HEK293T (cell line): ENCODE measurements around the gene CLK3.
A peak's percentile ranks its signal among the peaks of the same experiment; 100 is the strongest.

Experiments used
- CTCF ChIA-PET: fragments of 350-600 bp; formaldehyde crosslinking; extraction: SDS; loops from one replicate; lab custom pipeline; 2021; ENCODE audit warnings: antibody characterized with exemption, inconsistent platforms; lab: Yijun Ruan, JAX
- POLR2A ChIA-PET: fragments of 350-600 bp; formaldehyde crosslinking; extraction: SDS; loops from one replicate; lab custom pipeline; 2020; ENCODE audit warnings: antibody characterized with exemption, inconsistent platforms; lab: Yijun Ruan, JAX
- DNase-seq: peaks from one replicate; pipeline ENCODE4 v3.0.0; 2012; ENCODE audit warnings: mixed read lengths; ENCODE audit errors: extremely low spot score
- ARNT ChIP-seq: fragments of 450-650 bp; IDR thresholded peaks from 2 replicates; pipeline ENCODE4 v1.6.1; 2017; ENCODE audit warnings: mild to moderate bottlenecking
- BHLHE40 ChIP-seq: fragments of 450-650 bp; IDR thresholded peaks from 2 replicates; pipeline ENCODE4 v1.6.1; 2016; ENCODE audit warnings: mild to moderate bottlenecking, moderate library complexity, borderline replicate concordance
- CTBP1 ChIP-seq: fragments of 450-650 bp; IDR thresholded peaks from 2 replicates; pipeline ENCODE4 v1.6.1; 2016; ENCODE audit warnings: borderline replicate concordance
- ELF4 ChIP-seq: fragments of 450-650 bp; IDR thresholded peaks from 2 replicates; pipeline ENCODE4 v1.6.1; 2017; ENCODE audit warnings: antibody characterized with exemption
- FOXA1 ChIP-seq: fragments of 450-650 bp; IDR thresholded peaks from 2 replicates; pipeline ENCODE4 v1.6.1; 2016; ENCODE audit warnings: mild to moderate bottlenecking
- FOXK2 ChIP-seq: fragments of 450-650 bp; IDR thresholded peaks from 2 replicates; pipeline ENCODE4 v1.6.1; 2016; ENCODE audit warnings: mild to moderate bottlenecking
- FOXM1 ChIP-seq: fragments of 450-650 bp; IDR thresholded peaks from 2 replicates; pipeline ENCODE4 v1.6.1; 2017; ENCODE audit warnings: mild to moderate bottlenecking, borderline replicate concordance
- HDGF ChIP-seq: fragments of 450-650 bp; IDR thresholded peaks from 2 replicates; pipeline ENCODE4 v1.6.1; 2017; ENCODE audit warnings: antibody characterized with exemption, borderline replicate concordance
- L3MBTL2 ChIP-seq: fragments of 450-650 bp; conservative IDR thresholded peaks from 2 replicates; pipeline ENCODE4 v1.6.1; 2016; ENCODE audit warnings: mild to moderate bottlenecking
- LEF1 ChIP-seq: fragments of 450-650 bp; IDR thresholded peaks from 2 replicates; pipeline ENCODE4 v1.6.1; 2017; ENCODE audit warnings: mild to moderate bottlenecking, borderline replicate concordance
- NFRKB ChIP-seq: fragments of 450-650 bp; IDR thresholded peaks from 2 replicates; pipeline ENCODE4 v1.6.1; 2016; ENCODE audit warnings: mild to moderate bottlenecking, moderate library complexity
- PKNOX1 ChIP-seq: fragments of 450-650 bp; IDR thresholded peaks from 2 replicates; pipeline ENCODE4 v1.6.1; 2016
- SP1 ChIP-seq: fragments of 450-650 bp; IDR thresholded peaks from 2 replicates; pipeline ENCODE4 v1.6.1; 2017
- SUZ12 ChIP-seq: fragments of 450-650 bp; IDR thresholded peaks from 2 replicates; pipeline ENCODE4 v1.6.1; 2016; ENCODE audit warnings: mild to moderate bottlenecking
- TARDBP ChIP-seq: fragments of 450-650 bp; IDR thresholded peaks from 2 replicates; pipeline ENCODE4 v1.6.1; 2016
- ZNF384 ChIP-seq: fragments of 450-650 bp; IDR thresholded peaks from 2 replicates; pipeline ENCODE4 v1.6.1; 2016

The CLK3 gene

GRCh38 chr15:74615508-74616365 lies at the start of gene CLK3:
Gene CLK3 (plus strand): TSS chr15:74615836. CDS start chr15:74619197, 3,361 bp downstream.
- POLR2A ChIA-PET, result interaction anchor here (0.8 to 7.6 kb wide), 14 partner anchors 9 to 230 kb away, joined by 3 to 70 read pairs (median 5); partner anchors contain the start of genes ARID3B, EDC3 and UBL7
- CTCF ChIA-PET, result interaction anchor here (1.1 to 4.8 kb wide), 2 partner anchors 16 to 169 kb away, joined by 4 to 26 read pairs; no protein-coding TSS in a partner anchor
- no peak for TF ChIP-seq FOXM1
- TF ChIP-seq BHLHE40, result no peak
- 0 out of 2 replicates have a peak, but pooled peaks have one; percentile 60 for TF ChIP-seq HDGF
- TF ChIP-seq LEF1, result peak; percentile 35; the same call in 1 of the 2 replicates
- TF ChIP-seq CTBP1, result no peak
- TF ChIP-seq ELF4, result peak; percentile 54
- no peak for TF ChIP-seq ZNF384
- TF ChIP-seq SUZ12, result no peak
- no peak for TF ChIP-seq FOXK2
- TF ChIP-seq NFRKB, result no peak
- TF ChIP-seq FOXA1, result no peak
- no peak for TF ChIP-seq SP1
- TF ChIP-seq PKNOX1, result no peak
- TF ChIP-seq TARDBP, result no peak
- TF ChIP-seq ARNT, result peak; percentile 66
- no peak for TF ChIP-seq L3MBTL2
- DNase-seq, result peak; percentile 98

GRCh38 chr15:74568594-74568993 lies 47.0 kb upstream of the CLK3 start:
- CTCF ChIA-PET, result interaction anchor here (0.7 to 1.6 kb wide), 2 partner anchors 33 to 64 kb away, joined by 3 read pairs; no protein-coding TSS in a partner anchor
- POLR2A ChIA-PET, result interaction anchor here (1.2 kb wide), 1 partner anchor 9 kb away, joined by 3 read pairs; no protein-coding TSS in a partner anchor

GRCh38 chr15:74569731-74570070 lies 45.9 kb upstream of the CLK3 start:
- ChIA-PET POLR2A (no interaction called here), CTCF (no interaction called here)
- DNase-seq, result no peak
- TF ChIP-seq SP1, result no peak
- no peak for TF ChIP-seq HDGF
- no peak for TF ChIP-seq ARNT
- TF ChIP-seq ELF4, result no peak
- TF ChIP-seq FOXA1, result no peak
- no peak for TF ChIP-seq SUZ12
- TF ChIP-seq NFRKB, result no peak
- TF ChIP-seq BHLHE40, result no peak
- no peak for TF ChIP-seq FOXK2
- no peak for TF ChIP-seq TARDBP
- no peak for TF ChIP-seq LEF1
- TF ChIP-seq FOXM1, result no peak
- no peak for TF ChIP-seq L3MBTL2
- TF ChIP-seq CTBP1, result no peak
- no peak for TF ChIP-seq PKNOX1

More at GRCh38 chr15:74568594-74568993, 47.0 kb upstream of the CLK3 start:
- TF ChIP-seq L3MBTL2 (no peak), FOXA1 (no peak), FOXM1 (no peak), LEF1 (no peak), PKNOX1 (no peak), SP1 (no peak), HDGF (no peak), ELF4 (no peak), ARNT (no peak), TARDBP (no peak), SUZ12 (no peak), NFRKB (no peak), ZNF384 (no peak), BHLHE40 (no peak), FOXK2 (no peak), CTBP1 (no peak)
- no peak for DNase-seq

- TF ChIP-seq FOXA1, result no peak
- no peak for TF ChIP-seq ARNT
- TF ChIP-seq BHLHE40, result no peak
- TF ChIP-seq HDGF, result no peak
- TF ChIP-seq CTBP1, result no peak
- POLR2A ChIA-PET, result no interaction called here
- CTCF ChIA-PET, result interaction anchor here (0.9 kb wide), 1 partner anchor 25 kb away, joined by 4 read pairs; no protein-coding TSS in a partner anchor
- no peak for DNase-seq
Observed at GRCh38 chr15:74571191-74571590, 44.4 kb upstream of the CLK3 start.

GRCh38 chr15:74573987-74574386 lies 41.6 kb upstream of the CLK3 start:
- ChIA-PET CTCF (no interaction called here), POLR2A (no interaction called here)
- TF ChIP-seq SUZ12 (no peak), CTBP1 (no peak), L3MBTL2 (no peak), BHLHE40 (no peak), ELF4 (no peak), LEF1 (no peak), NFRKB (no peak), ARNT (no peak), SP1 (no peak), HDGF (no peak), ZNF384 (no peak), TARDBP (no peak), FOXA1 (no peak), PKNOX1 (no peak), FOXM1 (no peak)
- no peak for DNase-seq
